C4-2B (cell line): Measurements from ENCODE around the gene MYBPC3.

Experiments
- ZFX ChIP-seq: fragments of 450-650 bp; IDR thresholded peaks from 2 replicates; pipeline ENCODE4 v1.6.1; 2017
- TF ChIP-seq, protein P1 (sequence below): fragments of 450-650 bp; conservative IDR thresholded peaks from 2 replicates; pipeline ENCODE4 v1.5.1; 2017; ENCODE audit warnings: mild to moderate bottlenecking

DNA sequence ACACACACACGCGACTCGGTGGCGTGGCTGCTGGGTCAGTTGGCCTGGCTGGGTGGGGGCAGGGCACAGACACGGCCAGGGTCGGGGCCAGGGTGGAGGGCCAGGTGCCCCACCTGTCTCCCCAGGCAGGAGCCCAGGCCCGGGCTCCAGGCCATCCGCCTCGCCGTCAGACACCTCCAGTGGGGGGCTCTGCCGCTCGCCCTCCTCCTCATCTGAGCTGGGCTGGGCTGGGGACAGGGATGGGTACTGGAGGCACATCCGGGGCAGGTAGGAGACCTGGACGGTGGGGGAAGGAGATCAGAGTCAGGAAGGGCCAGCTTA is 6.2 kb upstream of the MYBPC3 start:
- TF ChIP-seq, protein P1, sequence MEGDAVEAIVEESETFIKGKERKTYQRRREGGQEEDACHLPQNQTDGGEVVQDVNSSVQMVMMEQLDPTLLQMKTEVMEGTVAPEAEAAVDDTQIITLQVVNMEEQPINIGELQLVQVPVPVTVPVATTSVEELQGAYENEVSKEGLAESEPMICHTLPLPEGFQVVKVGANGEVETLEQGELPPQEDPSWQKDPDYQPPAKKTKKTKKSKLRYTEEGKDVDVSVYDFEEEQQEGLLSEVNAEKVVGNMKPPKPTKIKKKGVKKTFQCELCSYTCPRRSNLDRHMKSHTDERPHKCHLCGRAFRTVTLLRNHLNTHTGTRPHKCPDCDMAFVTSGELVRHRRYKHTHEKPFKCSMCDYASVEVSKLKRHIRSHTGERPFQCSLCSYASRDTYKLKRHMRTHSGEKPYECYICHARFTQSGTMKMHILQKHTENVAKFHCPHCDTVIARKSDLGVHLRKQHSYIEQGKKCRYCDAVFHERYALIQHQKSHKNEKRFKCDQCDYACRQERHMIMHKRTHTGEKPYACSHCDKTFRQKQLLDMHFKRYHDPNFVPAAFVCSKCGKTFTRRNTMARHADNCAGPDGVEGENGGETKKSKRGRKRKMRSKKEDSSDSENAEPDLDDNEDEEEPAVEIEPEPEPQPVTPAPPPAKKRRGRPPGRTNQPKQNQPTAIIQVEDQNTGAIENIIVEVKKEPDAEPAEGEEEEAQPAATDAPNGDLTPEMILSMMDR = no peak
- no peak for TF ChIP-seq ZFX
